ENCODE results near the gene HTR1D.

The HTR1D gene

GRCh38 chr1:23238565-23238964 is 21.3 kb upstream of the HTR1D start:
- no peak overlapping the region for H2AK5ac ChIP-seq (ENCODE audit: low read length)
- H3K27me3 ChIP-seq (ENCODE audit: insufficient read depth, low read length) = no peaks in the 10 kb centered on the region
- no peak overlapping the region for H3K4ac ChIP-seq (ENCODE audit: low read depth, low read length)
- no peak overlapping the region for H2BK5ac ChIP-seq (ENCODE audit: low read depth, low read length, poor library complexity)
- no peak overlapping the region for H3K14ac ChIP-seq (ENCODE audit: low read length)
- no peak overlapping the region for H4K91ac ChIP-seq (ENCODE audit: low read depth, low read length)
- H3K23ac ChIP-seq (ENCODE audit: low read length) = no peak overlapping the region
- no peak overlapping the region for H3K4me3 ChIP-seq (ENCODE audit: low read depth, low read length)
- H3K4me2 ChIP-seq (ENCODE audit: low read length) = no peak overlapping the region
- H4K12ac ChIP-seq (ENCODE audit: low read depth, low read length) = no peak overlapping the region
- no peaks in the 10 kb centered on the region for H3K79me2 ChIP-seq (ENCODE audit: control insufficient read depth, insufficient read depth, low read length, poor library complexity)
- no peak overlapping the region for H2BK12ac ChIP-seq (ENCODE audit: low read length)
- no peak for DNase-seq
- no peak overlapping the region for H3K27ac ChIP-seq (ENCODE audit: low read depth, low read length)
- no peak overlapping the region for H4K8ac ChIP-seq (ENCODE audit: low read depth, low read length)
- no peak overlapping the region for H2AFZ ChIP-seq (ENCODE audit: insufficient read depth, low read length, poor library complexity)
- H3K9me3 ChIP-seq (ENCODE audit: insufficient read depth, low read depth, low read length) = no peaks in the 10 kb centered on the region
- no CpG with 5 or more reads among the region's 2 CpGs for WGBS (ENCODE audit: extremely low coverage, insufficient coverage, insufficient read length)
- H3K4me1 ChIP-seq (ENCODE audit: control insufficient read depth in 1 of 2, insufficient read depth in 2 of 2, low read length in 2 of 2) = no peaks in the 10 kb centered on the region
- H2BK120ac ChIP-seq (ENCODE audit: insufficient read depth, low read length, poor library complexity) = no peak overlapping the region
- H3K36me3 ChIP-seq (ENCODE audit: control insufficient read depth in 1 of 2, insufficient read depth in 2 of 2, low read length in 2 of 2) = no peaks in the 10 kb centered on the region
- no peaks in the 10 kb centered on the region for H3K79me1 ChIP-seq (ENCODE audit: low read length)
- H3K9ac ChIP-seq (ENCODE audit: low read length) = no peak overlapping the region
- no peak overlapping the region for H3K18ac ChIP-seq (ENCODE audit: low read length)

GRCh38 chr1:23237508-23237907 is 20.2 kb upstream of the HTR1D start:
- Histone ChIP-seq H3K4me3 (ENCODE audit: low read depth, low read length) (no peak overlapping the region), H3K4me1 (ENCODE audit: control insufficient read depth in 1 of 2, insufficient read depth in 2 of 2, low read length in 2 of 2) (no peaks in the 10 kb centered on the region), H3K4me2 (ENCODE audit: low read length) (no peak overlapping the region), H3K79me1 (ENCODE audit: low read length) (no peaks in the 10 kb centered on the region), H3K27me3 (ENCODE audit: insufficient read depth, low read length) (no peaks in the 10 kb centered on the region), H3K18ac (ENCODE audit: low read length) (no peak overlapping the region), H3K36me3 (ENCODE audit: control insufficient read depth in 1 of 2, insufficient read depth in 2 of 2, low read length in 2 of 2) (no peaks in the 10 kb centered on the region), H4K8ac (ENCODE audit: low read depth, low read length) (no peak overlapping the region), H2BK5ac (ENCODE audit: low read depth, low read length, poor library complexity) (no peak overlapping the region), H3K79me2 (ENCODE audit: control insufficient read depth, insufficient read depth, low read length, poor library complexity) (no peaks in the 10 kb centered on the region), H3K14ac (ENCODE audit: low read length) (no peak overlapping the region), H4K12ac (ENCODE audit: low read depth, low read length) (no peak overlapping the region), H3K4ac (ENCODE audit: low read depth, low read length) (no peak overlapping the region), H2AFZ (ENCODE audit: insufficient read depth, low read length, poor library complexity) (no peak overlapping the region), H4K91ac (ENCODE audit: low read depth, low read length) (no peak overlapping the region), H3K23ac (ENCODE audit: low read length) (no peak overlapping the region), H3K9me3 (ENCODE audit: insufficient read depth, low read depth, low read length) (no peaks in the 10 kb centered on the region), H2BK12ac (ENCODE audit: low read length) (no peak overlapping the region), H2AK5ac (ENCODE audit: low read length) (no peak overlapping the region), H2BK120ac (ENCODE audit: insufficient read depth, low read length, poor library complexity) (no peak overlapping the region), H3K9ac (ENCODE audit: low read length) (no peak overlapping the region), H3K27ac (ENCODE audit: low read depth, low read length) (no peak overlapping the region)
- no CpG with 5 or more reads among the region's 2 CpGs for WGBS (ENCODE audit: extremely low coverage, insufficient coverage, insufficient read length)
- no peak for DNase-seq

- H3K4ac ChIP-seq (ENCODE audit: low read depth, low read length) = no peak overlapping the region
- H3K14ac ChIP-seq (ENCODE audit: low read length) = no peak overlapping the region
- WGBS (ENCODE audit: extremely low coverage, insufficient coverage, insufficient read length) = no CpG with 5 or more reads among the region's 2 CpGs
- no peak overlapping the region for H3K27ac ChIP-seq (ENCODE audit: low read depth, low read length)
- H2BK5ac ChIP-seq (ENCODE audit: low read depth, low read length, poor library complexity) = no peak overlapping the region
- H3K4me1 ChIP-seq (ENCODE audit: control insufficient read depth in 1 of 2, insufficient read depth in 2 of 2, low read length in 2 of 2) = peaks cover 0 to 3% of the 10 kb centered on the region in 2 experiments
- H2AFZ ChIP-seq (ENCODE audit: insufficient read depth, low read length, poor library complexity) = no peak overlapping the region
- no peak overlapping the region for H3K23ac ChIP-seq (ENCODE audit: low read length)
- H3K9ac ChIP-seq (ENCODE audit: low read length) = no peak overlapping the region
- H3K27me3 ChIP-seq (ENCODE audit: insufficient read depth, low read length) = no peaks in the 10 kb centered on the region
- no peaks in the 10 kb centered on the region for H3K36me3 ChIP-seq (ENCODE audit: control insufficient read depth in 1 of 2, insufficient read depth in 2 of 2, low read length in 2 of 2)
- no peak overlapping the region for H4K91ac ChIP-seq (ENCODE audit: low read depth, low read length)
- no peak overlapping the region for H4K8ac ChIP-seq (ENCODE audit: low read depth, low read length)
- no peaks in the 10 kb centered on the region for H3K79me1 ChIP-seq (ENCODE audit: low read length)
- H2AK5ac ChIP-seq (ENCODE audit: low read length) = no peak overlapping the region
- no peak for DNase-seq
- H3K4me2 ChIP-seq (ENCODE audit: low read length) = no peak overlapping the region
- H3K9me3 ChIP-seq (ENCODE audit: insufficient read depth, low read depth, low read length) = no peaks in the 10 kb centered on the region
- H2BK120ac ChIP-seq (ENCODE audit: insufficient read depth, low read length, poor library complexity) = no peak overlapping the region
- no peak overlapping the region for H2BK12ac ChIP-seq (ENCODE audit: low read length)
- H3K4me3 ChIP-seq (ENCODE audit: low read depth, low read length) = no peak overlapping the region
- H3K79me2 ChIP-seq (ENCODE audit: control insufficient read depth, insufficient read depth, low read length, poor library complexity) = no peaks in the 10 kb centered on the region
- H4K12ac ChIP-seq (ENCODE audit: low read depth, low read length) = no peak overlapping the region
- no peak overlapping the region for H3K18ac ChIP-seq (ENCODE audit: low read length)
Measured at GRCh38 chr1:23227806-23228205, 10.5 kb upstream of the HTR1D start.

- Histone ChIP-seq H2AK5ac (ENCODE audit: low read length) (no peak overlapping the region), H3K4ac (ENCODE audit: low read depth, low read length) (no peak overlapping the region), H3K4me2 (ENCODE audit: low read length) (no peak overlapping the region), H2BK12ac (ENCODE audit: low read length) (no peak overlapping the region), H3K79me2 (ENCODE audit: control insufficient read depth, insufficient read depth, low read length, poor library complexity) (no peaks in the 10 kb centered on the region), H3K9ac (ENCODE audit: low read length) (no peak overlapping the region), H3K4me1 (ENCODE audit: control insufficient read depth in 1 of 2, insufficient read depth in 2 of 2, low read length in 2 of 2) (peaks cover 0 to 3% of the 10 kb centered on the region in 2 experiments), H4K8ac (ENCODE audit: low read depth, low read length) (no peak overlapping the region), H3K4me3 (ENCODE audit: low read depth, low read length) (no peak overlapping the region), H3K14ac (ENCODE audit: low read length) (no peak overlapping the region), H2BK120ac (ENCODE audit: insufficient read depth, low read length, poor library complexity) (no peak overlapping the region), H3K9me3 (ENCODE audit: insufficient read depth, low read depth, low read length) (no peaks in the 10 kb centered on the region), H3K79me1 (ENCODE audit: low read length) (no peaks in the 10 kb centered on the region), H3K18ac (ENCODE audit: low read length) (no peak overlapping the region), H4K12ac (ENCODE audit: low read depth, low read length) (no peak overlapping the region), H3K23ac (ENCODE audit: low read length) (no peak overlapping the region), H4K91ac (ENCODE audit: low read depth, low read length) (no peak overlapping the region), H3K27ac (ENCODE audit: low read depth, low read length) (no peak overlapping the region), H3K36me3 (ENCODE audit: control insufficient read depth in 1 of 2, insufficient read depth in 2 of 2, low read length in 2 of 2) (no peaks in the 10 kb centered on the region), H2AFZ (ENCODE audit: insufficient read depth, low read length, poor library complexity) (no peak overlapping the region), H2BK5ac (ENCODE audit: low read depth, low read length, poor library complexity) (no peak overlapping the region), H3K27me3 (ENCODE audit: insufficient read depth, low read length) (no peaks in the 10 kb centered on the region)
- no CpG with 5 or more reads among the region's 17 CpGs for WGBS (ENCODE audit: extremely low coverage, insufficient coverage, insufficient read length)
- DNase-seq = no peak
Measured at GRCh38 chr1:23224739-23225648, 7.7 kb upstream of the HTR1D start.

Measured in trophoblast cell (in vitro differentiated cells and primary cell).